GM12878 (cell line): ENCODE results near the gene REPS1. TPM values are rescaled to one million over a fixed set of nuclear protein-coding genes. Genes with fewer than 3 reads are reported as not detected.

Experiments
- BMI1 ChIP-seq: fragments of 450-650 bp; IDR thresholded peaks from 2 replicates; pipeline ENCODE4 v1.6.1; 2016; ENCODE audit warnings: mild to moderate bottlenecking, moderate library complexity, borderline replicate concordance
- ESRRA ChIP-seq: IDR thresholded peaks from 2 replicates; pipeline ENCODE4 v1.6.1; 2012; ENCODE audit warnings: mild to moderate bottlenecking, low read length, improper control_type of control experiment
- NRF1 ChIP-seq: conservative IDR thresholded peaks from 2 replicates; pipeline ENCODE4 v1.6.1; 2011; ENCODE audit warnings: mild to moderate bottlenecking, low read depth, low read length, improper control_type of control experiment
- SIN3A ChIP-seq: IDR thresholded peaks from 2 replicates; pipeline ENCODE4 v1.6.1; 2012; ENCODE audit warnings: low read depth, low read length, improper control_type of control experiment
- SREBF2 ChIP-seq: IDR thresholded peaks from 2 replicates; pipeline ENCODE4 v1.6.1; 2012; ENCODE audit warnings: mild to moderate bottlenecking, low read length
- ZNF274 ChIP-seq: IDR thresholded peaks from one replicate; pipeline ENCODE4 v1.8.0; 2011; ENCODE audit not compliant: insufficient read length, insufficient read depth
- polyA plus RNA-seq, 11 experiments: library from polyadenylated mRNA; depleted of rRNA in 4 of 11; unstranded in 6 of 11; stranded (reverse) in 5 of 11; fragments of >200 nt; fragmentation: Nextera tagmentation in 4 of 11; fragmentation: Illumina TruSeq in 1 of 11; extraction: Ambion mirVana in 4 of 11; extraction: Trizol in 1 of 11; gene quantifications; 1 replicate in 1 of 11; 2 replicates in 10 of 11; pipeline versions ENCODE4 v1.2.1 to v1.2.3, GENCODE V29; 2011 to 2016; ENCODE audit warnings: inconsistent platforms in 2 of 11, missing spikeins in 2 of 11, low read depth in 1 of 11
- total RNA-seq, 4 experiments: library from RNA; depleted of rRNA in 3 of 4; stranded (reverse); fragments of >200 nt in 3 of 4; fragmentation: Illumina TruSeq in 1 of 4; extraction: Trizol in 1 of 4; gene quantifications; 2 replicates each; pipeline versions ENCODE4 v1.2.1 to v1.2.3, GENCODE V29; 2013 to 2021
- TF ChIP-seq, protein P1 (sequence below), 3 experiments: IDR thresholded peaks in 2 of 3; conservative IDR thresholded peaks in 1 of 3; 2 replicates each; pipeline ENCODE4 v1.5.1; 2011; ENCODE audit warnings: low read depth in 3 of 3, low read length in 3 of 3, mild to moderate bottlenecking in 3 of 3, control low read depth in 2 of 3, moderate library complexity in 2 of 3, inconsistent platforms in 1 of 3, mixed read lengths in 1 of 3; ENCODE audit not compliant: control insufficient read depth in 2 of 3, insufficient read depth in 1 of 3; ENCODE audit errors: extremely low read depth in 1 of 3
- TF ChIP-seq, protein P2 (sequence below): IDR thresholded peaks from 2 replicates; pipeline ENCODE4 v1.6.1; 2011; ENCODE audit warnings: low read depth, low read length, improper control_type of control experiment, borderline replicate concordance
- TF ChIP-seq, protein P3 (sequence below): fragments of 150-350 bp; IDR thresholded peaks from 2 replicates; pipeline ENCODE4 v1.6.1; 2016; ENCODE audit warnings: low read depth, low read length

REPS1 gene
- total and polyA plus RNA-seq, 10 of the 15 experiments (the other 5 are each of a cell fraction or from before 2014, with no cell fraction given): 13.7 to 59.3 (median 31.7) TPM

DNA sequence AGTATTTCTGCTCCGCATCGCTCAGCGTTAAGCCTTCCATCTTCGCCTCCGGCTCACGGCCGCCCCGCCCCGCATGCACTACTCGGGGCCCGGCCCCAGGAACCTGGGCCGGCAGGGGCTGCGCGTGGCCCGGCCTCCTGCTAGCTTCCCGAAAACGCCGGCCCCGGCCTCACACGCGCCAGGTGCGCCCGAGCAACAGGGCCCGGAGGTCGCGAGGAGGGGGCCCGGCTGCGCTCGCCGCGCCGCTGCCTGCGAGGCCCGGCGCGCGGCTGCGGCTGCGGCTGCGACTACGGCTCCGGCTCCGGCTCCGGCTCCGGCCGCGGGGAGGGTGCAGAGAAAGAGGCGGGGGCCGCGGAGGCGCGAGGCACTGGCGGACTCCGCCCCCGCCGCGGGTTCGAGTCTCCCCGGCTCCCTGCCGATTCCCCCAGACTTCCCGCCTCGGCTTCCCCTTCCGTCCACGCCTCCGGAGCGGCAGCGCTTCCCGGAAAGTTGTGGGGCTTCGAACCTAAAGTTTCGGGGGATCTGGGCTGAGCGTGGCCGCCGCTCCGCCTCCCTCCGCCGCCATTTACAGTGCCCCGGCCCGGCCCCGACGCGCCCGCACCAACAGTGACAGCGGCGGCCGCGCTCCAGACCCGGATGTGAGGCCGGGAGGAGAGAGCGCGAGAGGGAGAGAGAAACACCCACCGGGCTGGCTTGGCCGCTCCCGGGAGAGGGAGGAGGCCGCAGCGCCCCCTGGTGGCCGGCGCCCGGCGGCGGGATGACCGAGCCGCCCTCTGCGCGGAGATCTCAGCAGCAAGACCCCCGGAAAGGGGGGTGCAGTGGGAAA, at the start of gene REPS1 (continued):
- TF ChIP-seq, protein P1, sequence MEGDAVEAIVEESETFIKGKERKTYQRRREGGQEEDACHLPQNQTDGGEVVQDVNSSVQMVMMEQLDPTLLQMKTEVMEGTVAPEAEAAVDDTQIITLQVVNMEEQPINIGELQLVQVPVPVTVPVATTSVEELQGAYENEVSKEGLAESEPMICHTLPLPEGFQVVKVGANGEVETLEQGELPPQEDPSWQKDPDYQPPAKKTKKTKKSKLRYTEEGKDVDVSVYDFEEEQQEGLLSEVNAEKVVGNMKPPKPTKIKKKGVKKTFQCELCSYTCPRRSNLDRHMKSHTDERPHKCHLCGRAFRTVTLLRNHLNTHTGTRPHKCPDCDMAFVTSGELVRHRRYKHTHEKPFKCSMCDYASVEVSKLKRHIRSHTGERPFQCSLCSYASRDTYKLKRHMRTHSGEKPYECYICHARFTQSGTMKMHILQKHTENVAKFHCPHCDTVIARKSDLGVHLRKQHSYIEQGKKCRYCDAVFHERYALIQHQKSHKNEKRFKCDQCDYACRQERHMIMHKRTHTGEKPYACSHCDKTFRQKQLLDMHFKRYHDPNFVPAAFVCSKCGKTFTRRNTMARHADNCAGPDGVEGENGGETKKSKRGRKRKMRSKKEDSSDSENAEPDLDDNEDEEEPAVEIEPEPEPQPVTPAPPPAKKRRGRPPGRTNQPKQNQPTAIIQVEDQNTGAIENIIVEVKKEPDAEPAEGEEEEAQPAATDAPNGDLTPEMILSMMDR (IDR thresholded peaks at IDR 0.05 in 2 of 3, conservative IDR thresholded peaks at IDR 0.05 in 1 of 3; ENCODE audit: control insufficient read depth in 2 of 3, extremely low read depth in 1 of 3, insufficient read depth in 1 of 3, low read depth in 3 of 3, low read length in 3 of 3): peak; percentile 83 to 93 (median 90)
- peak; percentile 30; the same call in 1 of the 2 replicates for TF ChIP-seq SREBF2
- no peak for TF ChIP-seq NRF1
- no peak for TF ChIP-seq BMI1
- TF ChIP-seq ESRRA: no peak; the same call in 1 of the 2 replicates
- TF ChIP-seq, protein P2, sequence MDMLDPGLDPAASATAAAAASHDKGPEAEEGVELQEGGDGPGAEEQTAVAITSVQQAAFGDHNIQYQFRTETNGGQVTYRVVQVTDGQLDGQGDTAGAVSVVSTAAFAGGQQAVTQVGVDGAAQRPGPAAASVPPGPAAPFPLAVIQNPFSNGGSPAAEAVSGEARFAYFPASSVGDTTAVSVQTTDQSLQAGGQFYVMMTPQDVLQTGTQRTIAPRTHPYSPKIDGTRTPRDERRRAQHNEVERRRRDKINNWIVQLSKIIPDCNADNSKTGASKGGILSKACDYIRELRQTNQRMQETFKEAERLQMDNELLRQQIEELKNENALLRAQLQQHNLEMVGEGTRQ: no peak
- TF ChIP-seq SIN3A: no peak; the same call in 1 of the 2 replicates
- no peak for TF ChIP-seq ZNF274
- TF ChIP-seq, protein P3, sequence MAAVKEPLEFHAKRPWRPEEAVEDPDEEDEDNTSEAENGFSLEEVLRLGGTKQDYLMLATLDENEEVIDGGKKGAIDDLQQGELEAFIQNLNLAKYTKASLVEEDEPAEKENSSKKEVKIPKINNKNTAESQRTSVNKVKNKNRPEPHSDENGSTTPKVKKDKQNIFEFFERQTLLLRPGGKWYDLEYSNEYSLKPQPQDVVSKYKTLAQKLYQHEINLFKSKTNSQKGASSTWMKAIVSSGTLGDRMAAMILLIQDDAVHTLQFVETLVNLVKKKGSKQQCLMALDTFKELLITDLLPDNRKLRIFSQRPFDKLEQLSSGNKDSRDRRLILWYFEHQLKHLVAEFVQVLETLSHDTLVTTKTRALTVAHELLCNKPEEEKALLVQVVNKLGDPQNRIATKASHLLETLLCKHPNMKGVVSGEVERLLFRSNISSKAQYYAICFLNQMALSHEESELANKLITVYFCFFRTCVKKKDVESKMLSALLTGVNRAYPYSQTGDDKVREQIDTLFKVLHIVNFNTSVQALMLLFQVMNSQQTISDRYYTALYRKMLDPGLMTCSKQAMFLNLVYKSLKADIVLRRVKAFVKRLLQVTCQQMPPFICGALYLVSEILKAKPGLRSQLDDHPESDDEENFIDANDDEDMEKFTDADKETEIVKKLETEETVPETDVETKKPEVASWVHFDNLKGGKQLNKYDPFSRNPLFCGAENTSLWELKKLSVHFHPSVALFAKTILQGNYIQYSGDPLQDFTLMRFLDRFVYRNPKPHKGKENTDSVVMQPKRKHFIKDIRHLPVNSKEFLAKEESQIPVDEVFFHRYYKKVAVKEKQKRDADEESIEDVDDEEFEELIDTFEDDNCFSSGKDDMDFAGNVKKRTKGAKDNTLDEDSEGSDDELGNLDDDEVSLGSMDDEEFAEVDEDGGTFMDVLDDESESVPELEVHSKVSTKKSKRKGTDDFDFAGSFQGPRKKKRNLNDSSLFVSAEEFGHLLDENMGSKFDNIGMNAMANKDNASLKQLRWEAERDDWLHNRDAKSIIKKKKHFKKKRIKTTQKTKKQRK: no peak
- TF ChIP-seq, all 136 proteins: peak for 45
